ENCODE data around the gene MPPED1. TPM values are rescaled to one million over a fixed set of nuclear protein-coding genes. Genes with fewer than 3 reads are reported as not detected.

The MPPED1 gene
- total and polyA plus RNA-seq, 2 donors (not counting 1 experiment from before 2014, with no cell fraction given) = 0.13 TPM; not detected in 1

GRCh38 chr22:43404673-43405385 lies 7.0 kb upstream of the MPPED1 start:
- H3K4me1 ChIP-seq (ENCODE audit: control insufficient read depth in 2 of 2, insufficient read depth in 2 of 2, low read length in 2 of 2) = no peaks in the 10 kb centered on the region
- no peak overlapping the region for H3K4me2 ChIP-seq (replicated peaks; ENCODE audit: low read depth, low read length, poor library complexity, severe bottlenecking)
- Mint-ChIP-seq H3K4me1 (no peaks in the 10 kb centered on the region), H3K4me3 (no peak overlapping the region), H3K9me3 (ENCODE audit: insufficient read depth) (peaks cover 2% of the 10 kb centered on the region), H3K27me3 (peaks cover 43% of the 10 kb centered on the region), H3K27ac (no peak overlapping the region)
- intact Hi-C loops (cut with micrococcal nuclease) = no loop called here
- no peaks in the 10 kb centered on the region for H3K36me3 ChIP-seq (replicated peaks in 1 of 2; ENCODE audit: control extremely low read depth in 1 of 2, control insufficient read depth in 1 of 2, extremely low read depth in 1 of 2, insufficient read depth in 2 of 2, low read length in 1 of 2)
- H4K20me1 ChIP-seq (ENCODE audit: control insufficient read depth, insufficient read depth, low read length, poor library complexity, severe bottlenecking) = no peaks in the 10 kb centered on the region
- peaks cover 0 to 3% (median 1%) of the 10 kb centered on the region in 4 experiments for H3K27me3 ChIP-seq (replicated peaks in 1 of 4; ENCODE audit: control extremely low read depth in 1 of 4, control insufficient read depth in 3 of 4, insufficient read depth in 4 of 4, low read length in 3 of 4)
- no peak overlapping the region for H2AFZ ChIP-seq (ENCODE audit: insufficient read depth, low read depth, low read length, poor library complexity, severe bottlenecking)
- DNase-seq = no peak
- CTCF ChIA-PET = interaction anchor here (1.2 kb wide), 1 partner anchor 16 kb away, joined by 5 read pairs; no protein-coding TSS in a partner anchor
- H3K27ac ChIP-seq (ENCODE audit: low read length in 2 of 2) = no peak overlapping the region
- no peak overlapping the region for H3K9ac ChIP-seq (ENCODE audit: low read length)
- POLR2A ChIA-PET = no interaction called here
- H3K4me3 ChIP-seq (ENCODE audit: control extremely low read depth in 1 of 5, extremely low read depth in 1 of 5, insufficient read depth in 1 of 5, low read depth in 2 of 5, low read length in 4 of 5) = no peak overlapping the region
- H3K79me2 ChIP-seq (ENCODE audit: control insufficient read depth, insufficient read depth, low read length) = no peaks in the 10 kb centered on the region
- 69% methylated on average over 5 of the region's 15 CpGs for WGBS (ENCODE audit: insufficient coverage)
- ATAC-seq (ENCODE audit: low read depth) = no peak
- no peak for TF ChIP-seq CTCF (IDR thresholded peaks at IDR 0.05)
- TF ChIP-seq EZH2 (IDR thresholded peaks at IDR 0.05; ENCODE audit: borderline replicate concordance, insufficient read depth, low read depth, low read length, poor library complexity, severe bottlenecking) = no peak
- peaks cover 0 to 11% (median 0%) of the 10 kb centered on the region in 3 donors for H3K9me3 ChIP-seq (ENCODE audit: control extremely low read depth in 1 of 3, control insufficient read depth in 2 of 3, insufficient read depth in 1 of 3, low read length in 2 of 3)

DNA sequence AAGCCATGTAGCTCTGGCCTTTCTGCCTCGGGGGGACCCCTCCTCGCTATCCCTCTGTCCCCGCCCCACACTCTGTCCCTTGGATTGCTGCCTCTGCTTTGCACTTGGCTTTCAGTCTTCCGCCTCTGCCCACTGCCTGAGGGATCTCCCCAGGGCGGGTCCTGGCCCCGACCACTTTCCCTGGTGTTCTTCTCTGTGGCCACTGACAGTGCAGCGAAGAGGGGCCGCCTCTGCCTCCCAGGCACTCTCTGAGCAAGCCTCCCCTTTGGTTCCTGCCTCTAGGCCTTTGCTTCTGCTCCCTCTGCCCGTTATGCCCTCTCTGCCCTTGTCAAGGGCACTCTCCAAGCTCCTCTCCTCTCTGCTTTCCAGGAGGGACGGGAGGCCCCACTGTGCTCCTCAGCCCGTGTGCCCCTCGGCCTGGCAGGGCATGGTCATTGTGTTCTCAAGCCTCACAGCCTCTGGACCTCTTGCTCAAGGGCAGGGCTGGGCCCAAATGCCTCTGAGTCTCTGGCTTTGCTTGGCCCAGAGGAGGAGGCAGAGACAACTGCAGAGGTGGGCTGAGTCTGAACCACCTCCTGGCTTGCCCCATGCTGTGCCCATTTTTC lies 5.5 kb upstream of the MPPED1 start:
- Histone ChIP-seq H3K4me3 (ENCODE audit: control extremely low read depth in 1 of 5, extremely low read depth in 1 of 5, insufficient read depth in 1 of 5, low read depth in 2 of 5, low read length in 4 of 5) (no peak overlapping the region), H2AFZ (ENCODE audit: insufficient read depth, low read depth, low read length, poor library complexity, severe bottlenecking) (no peak overlapping the region), H3K4me1 (ENCODE audit: control insufficient read depth in 2 of 2, insufficient read depth in 2 of 2, low read length in 2 of 2) (no peaks in the 10 kb centered on the region), H3K27ac (ENCODE audit: low read length in 2 of 2) (no peak overlapping the region), H3K27me3 (replicated peaks in 1 of 4; ENCODE audit: control extremely low read depth in 1 of 4, control insufficient read depth in 3 of 4, insufficient read depth in 4 of 4, low read length in 3 of 4) (peaks cover 0 to 9% (median 4%) of the 10 kb centered on the region in 4 experiments), H3K36me3 (replicated peaks in 1 of 2; ENCODE audit: control extremely low read depth in 1 of 2, control insufficient read depth in 1 of 2, extremely low read depth in 1 of 2, insufficient read depth in 2 of 2, low read length in 1 of 2) (no peaks in the 10 kb centered on the region), H3K9ac (ENCODE audit: low read length) (no peak overlapping the region), H4K20me1 (ENCODE audit: control insufficient read depth, insufficient read depth, low read length, poor library complexity, severe bottlenecking) (no peaks in the 10 kb centered on the region), H3K79me2 (ENCODE audit: control insufficient read depth, insufficient read depth, low read length) (no peaks in the 10 kb centered on the region), H3K9me3 (ENCODE audit: control extremely low read depth in 1 of 3, control insufficient read depth in 2 of 3, insufficient read depth in 1 of 3, low read length in 2 of 3) (peaks cover 0 to 10% (median 0%) of the 10 kb centered on the region in 3 donors), H3K4me2 (replicated peaks; ENCODE audit: low read depth, low read length, poor library complexity, severe bottlenecking) (no peak overlapping the region)
- DNase-seq (no peak), ATAC-seq (ENCODE audit: low read depth) (no peak)
- POLR2A ChIA-PET = no interaction called here
- Mint-ChIP-seq H3K27me3 (peaks cover 50% of the 10 kb centered on the region), H3K9me3 (ENCODE audit: insufficient read depth) (peaks cover 2% of the 10 kb centered on the region), H3K4me3 (no peak overlapping the region), H3K4me1 (no peaks in the 10 kb centered on the region), H3K27ac (no peak overlapping the region)
- intact Hi-C loops (cut with micrococcal nuclease) = no loop called here
- TF ChIP-seq CTCF (IDR thresholded peaks at IDR 0.05) (no peak), EZH2 (IDR thresholded peaks at IDR 0.05; ENCODE audit: borderline replicate concordance, insufficient read depth, low read depth, low read length, poor library complexity, severe bottlenecking) (no peak)
- WGBS (ENCODE audit: insufficient coverage) = 77% methylated on average over 12 of the region's 12 CpGs
- CTCF ChIA-PET = no interaction called here

Measured in B cell (primary cell).